Stimulated activated CD8-positive, alpha-beta memory T cell treated with anti-CD3 and anti-CD28 coated beads, Interleukin-7, amount 100 ng/mL, for 24 hours (primary cell): ENCODE data around the gene OGFOD1.

Experiments used
- DNase-seq: peaks from one replicate; pipeline ENCODE4 v3.0.0-alpha.2; 2020; ENCODE audit warnings: low read depth

The OGFOD1 gene

DNA sequence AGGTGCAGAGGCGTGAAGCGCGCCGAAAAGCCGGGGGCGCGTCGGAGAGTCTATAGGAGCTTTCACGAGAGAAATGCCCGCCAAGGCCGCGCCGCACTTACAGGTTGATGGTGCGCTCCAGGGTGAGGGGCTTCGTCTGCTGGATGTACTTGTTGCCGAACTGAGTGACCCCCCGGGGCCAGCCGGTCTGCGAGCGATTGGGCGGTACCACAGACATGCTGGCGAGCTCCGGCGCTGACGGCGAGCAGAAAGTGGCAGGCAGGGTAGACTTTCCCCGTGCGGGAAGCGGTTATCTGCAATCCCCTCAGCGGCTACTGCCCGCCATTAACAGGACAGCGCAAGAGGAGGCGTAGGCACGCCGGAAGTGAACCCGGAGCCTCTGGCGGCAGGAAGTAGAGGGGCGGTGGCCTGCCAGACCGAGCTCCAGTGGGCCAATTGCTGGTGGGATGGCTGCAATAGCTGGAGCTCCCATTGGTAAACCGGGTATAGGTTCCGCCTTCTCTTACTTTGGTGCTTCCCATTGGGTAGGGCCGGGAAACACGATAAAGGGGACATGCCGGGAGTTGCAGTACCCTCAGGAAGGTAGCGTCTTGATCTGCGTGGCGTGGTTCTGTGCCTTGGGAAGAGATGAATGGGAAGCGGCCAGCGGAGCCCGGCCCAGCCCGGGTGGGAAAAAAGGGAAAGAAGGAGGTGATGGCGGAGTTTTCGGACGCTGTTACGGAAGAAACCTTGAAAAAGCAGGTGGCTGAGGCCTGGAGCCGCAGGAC lies at the start of gene OGFOD1, which contains the start of gene NUDT21:
Gene OGFOD1, plus strand, starts transcription at position 569 of the 767 bp plus-strand sequence. Its CDS starts 59 bp downstream, at position 628.
Gene NUDT21, minus strand, starts transcription at position 347 of the 767 bp plus-strand sequence. Its CDS starts 130 bp downstream, at position 217.
- peak; percentile 70 for DNase-seq

DNA sequence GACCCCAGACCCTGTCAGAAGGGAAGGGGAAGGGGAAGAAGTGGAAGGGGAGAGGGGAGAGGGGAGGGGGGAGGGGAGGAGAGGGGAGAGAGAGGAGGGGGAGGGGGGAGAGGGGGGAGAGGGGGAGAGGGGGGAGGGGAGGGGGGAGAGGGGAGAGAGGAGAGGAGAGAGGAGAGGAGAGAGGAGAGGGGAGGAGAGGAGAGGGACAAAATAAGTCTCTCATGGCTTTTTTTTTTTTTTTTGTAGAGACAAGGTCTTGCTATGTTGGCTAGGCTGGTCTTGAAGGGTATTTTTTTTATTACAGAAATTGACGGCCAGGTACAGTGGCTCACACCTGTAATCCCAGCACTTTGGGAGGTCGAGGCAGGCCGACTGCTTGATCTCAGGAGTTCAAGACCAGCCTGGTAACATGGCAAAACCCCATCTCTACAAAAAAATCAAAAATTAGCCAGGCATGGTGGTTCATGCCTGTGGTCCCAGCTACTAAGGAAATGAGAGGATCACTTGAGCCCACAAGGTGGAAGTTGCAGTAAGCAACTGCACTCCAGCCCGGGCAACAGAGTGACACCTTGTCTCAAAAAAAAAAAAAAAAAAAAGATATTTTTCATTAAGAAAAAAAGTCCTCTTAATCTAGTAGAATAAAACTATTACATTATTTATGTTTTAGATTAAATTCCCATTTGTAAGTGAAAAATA lies 45.2 kb upstream of the OGFOD1 start:
- DNase-seq: no peak

DNA sequence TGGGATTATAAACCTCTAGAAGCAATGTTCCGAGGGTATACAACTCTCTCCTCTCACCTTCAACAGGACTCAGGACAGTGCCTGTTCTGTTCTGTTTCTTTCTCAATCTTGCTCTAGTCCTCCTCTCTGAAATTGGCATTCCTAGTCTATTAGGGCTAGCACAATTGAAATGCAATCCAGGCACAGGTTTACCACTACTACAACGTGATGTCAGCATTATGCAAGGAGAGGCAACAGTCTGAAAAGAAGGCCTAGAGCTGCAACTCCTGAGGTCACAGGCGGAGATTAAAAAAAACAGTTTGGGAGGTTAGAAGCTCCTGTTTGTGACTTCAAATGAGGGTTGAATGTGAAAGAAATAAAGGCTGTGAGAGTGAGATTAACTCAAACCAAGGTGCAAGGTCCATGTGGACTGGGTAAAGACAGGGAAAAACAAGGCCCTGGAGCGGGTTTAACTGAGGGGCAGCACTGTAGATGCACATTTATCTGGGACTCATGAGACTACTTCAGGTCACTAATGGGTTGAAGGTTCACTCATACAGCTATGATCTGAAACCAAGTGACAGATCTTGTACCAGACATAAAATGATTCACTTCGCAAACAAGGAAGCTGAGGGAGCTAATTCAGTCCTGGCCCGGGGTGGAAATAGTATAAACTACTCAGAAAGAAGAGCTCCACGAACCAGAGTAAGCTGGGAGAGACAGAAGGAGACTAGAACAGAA lies 42.8 kb upstream of the OGFOD1 start:
- DNase-seq: no peak

DNA sequence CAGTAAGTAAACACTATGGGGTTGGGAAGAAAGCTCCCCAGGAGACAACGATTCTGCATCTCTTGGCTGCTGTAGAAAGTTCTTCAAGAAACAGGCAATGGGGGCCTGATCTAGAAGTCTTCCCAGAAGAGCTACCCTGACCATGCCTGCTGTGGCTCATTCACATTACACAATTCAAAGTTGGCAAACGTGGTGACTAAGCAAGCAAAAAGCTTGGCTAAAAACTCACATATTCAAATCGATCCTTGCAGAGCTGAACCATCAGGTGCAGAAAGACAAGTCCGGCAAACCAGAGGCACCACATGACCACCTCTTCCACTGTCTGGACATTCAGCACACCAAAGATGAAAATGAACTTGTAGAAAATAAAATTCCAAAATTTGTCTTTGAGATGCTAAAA lies 42.2 kb upstream of the OGFOD1 start:
- DNase-seq: no peak

DNA sequence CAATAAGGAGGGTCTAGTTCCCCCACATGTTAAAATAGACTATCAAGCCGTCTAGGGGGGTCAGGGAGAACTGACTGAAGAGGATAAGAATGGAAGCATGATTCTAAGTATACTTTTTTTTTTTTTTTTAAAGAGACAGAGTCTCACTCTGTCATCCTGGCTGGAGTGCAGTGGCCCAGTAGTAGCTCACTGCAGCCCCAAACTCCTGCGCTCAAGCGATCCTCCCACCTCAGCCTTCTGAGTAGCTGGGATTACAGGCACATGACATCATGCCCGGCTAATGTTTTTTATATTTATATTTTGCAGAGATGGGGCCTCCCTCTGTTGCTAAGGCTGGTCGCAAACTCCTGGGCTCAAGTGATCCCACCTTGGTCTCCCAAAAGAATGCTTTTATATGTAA lies 40.2 kb upstream of the OGFOD1 start:
- DNase-seq: no peak

GRCh38 chr16:56411624-56412023 lies 39.7 kb upstream of the OGFOD1 start:
- DNase-seq: no peak

DNA sequence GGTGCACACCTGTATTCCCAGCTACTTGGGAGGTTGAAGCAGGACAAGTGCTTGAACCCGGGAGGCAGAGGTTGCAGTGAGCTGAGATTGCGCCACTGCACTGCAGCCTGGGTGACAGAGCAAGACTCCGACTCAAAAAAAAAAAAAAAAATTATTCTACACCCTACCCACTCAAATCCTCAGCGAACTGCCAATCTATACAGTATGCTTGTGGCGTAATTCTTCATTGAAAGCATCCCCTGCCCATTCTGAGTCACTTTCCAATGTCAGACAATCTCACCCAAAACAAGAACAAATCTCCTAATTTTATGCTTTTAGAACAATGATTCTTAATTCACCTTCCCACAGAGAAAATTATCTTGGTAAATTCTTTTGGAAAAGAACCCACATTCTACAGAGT lies 38.0 kb upstream of the OGFOD1 start:
- DNase-seq: no peak

DNA sequence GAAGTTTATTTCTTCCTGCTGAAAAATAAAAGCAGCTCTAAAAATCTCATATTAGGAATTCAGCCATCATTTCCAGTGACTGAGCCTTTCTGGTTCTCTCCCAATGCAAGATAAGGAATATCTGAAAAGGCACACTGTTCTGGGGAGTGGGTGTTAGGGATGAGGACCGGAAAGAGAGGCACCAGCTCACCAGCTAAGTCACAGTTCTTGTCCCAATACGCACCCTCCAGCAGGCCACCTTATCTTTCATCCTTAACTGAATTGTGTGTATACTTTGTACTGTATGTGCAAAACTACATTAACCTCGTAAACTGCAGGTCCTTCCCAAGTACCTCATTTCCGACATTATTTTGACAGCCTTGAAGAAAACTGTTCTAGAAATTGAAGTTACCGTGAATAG lies 37.0 kb upstream of the OGFOD1 start:
- DNase-seq: no peak

DNA sequence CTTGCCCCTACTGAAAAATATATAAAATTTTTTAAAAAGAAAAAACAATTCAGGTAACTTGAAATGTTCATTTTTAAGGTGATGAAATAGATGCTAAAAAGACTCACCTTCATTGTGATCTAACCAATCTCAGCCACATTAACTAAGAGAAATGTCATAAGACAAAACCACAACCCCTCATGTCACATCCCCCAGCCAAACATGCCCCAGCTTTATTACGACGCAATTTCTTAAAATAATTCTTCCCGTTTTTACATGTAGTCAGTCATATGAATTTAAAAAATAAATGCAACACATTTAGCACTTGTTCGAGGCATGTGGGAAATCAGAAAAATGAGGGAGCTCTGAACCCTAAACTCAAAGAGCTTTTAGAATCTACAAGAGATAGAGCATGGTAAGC lies 35.5 kb upstream of the OGFOD1 start:
- DNase-seq: no peak

DNA sequence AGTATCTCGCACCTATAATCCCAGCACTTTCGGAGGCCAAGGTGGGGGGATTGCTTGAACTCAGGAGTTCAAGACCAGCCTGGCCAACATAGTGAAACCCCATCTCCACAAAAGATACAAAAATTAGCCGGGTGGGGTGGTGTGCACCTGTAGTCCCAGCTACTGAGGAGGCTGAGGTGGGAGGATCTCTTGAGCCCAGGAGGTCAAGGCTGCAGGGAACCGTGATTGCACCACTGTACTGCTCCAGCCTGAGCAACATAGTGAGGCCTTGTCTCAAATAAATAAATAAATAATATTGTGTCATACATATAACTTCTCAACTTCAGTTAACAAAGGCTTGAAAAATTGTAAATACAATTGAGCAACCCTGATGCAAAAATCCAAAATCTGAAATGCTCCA lies 34.2 kb upstream of the OGFOD1 start:
- no peak for DNase-seq

DNA sequence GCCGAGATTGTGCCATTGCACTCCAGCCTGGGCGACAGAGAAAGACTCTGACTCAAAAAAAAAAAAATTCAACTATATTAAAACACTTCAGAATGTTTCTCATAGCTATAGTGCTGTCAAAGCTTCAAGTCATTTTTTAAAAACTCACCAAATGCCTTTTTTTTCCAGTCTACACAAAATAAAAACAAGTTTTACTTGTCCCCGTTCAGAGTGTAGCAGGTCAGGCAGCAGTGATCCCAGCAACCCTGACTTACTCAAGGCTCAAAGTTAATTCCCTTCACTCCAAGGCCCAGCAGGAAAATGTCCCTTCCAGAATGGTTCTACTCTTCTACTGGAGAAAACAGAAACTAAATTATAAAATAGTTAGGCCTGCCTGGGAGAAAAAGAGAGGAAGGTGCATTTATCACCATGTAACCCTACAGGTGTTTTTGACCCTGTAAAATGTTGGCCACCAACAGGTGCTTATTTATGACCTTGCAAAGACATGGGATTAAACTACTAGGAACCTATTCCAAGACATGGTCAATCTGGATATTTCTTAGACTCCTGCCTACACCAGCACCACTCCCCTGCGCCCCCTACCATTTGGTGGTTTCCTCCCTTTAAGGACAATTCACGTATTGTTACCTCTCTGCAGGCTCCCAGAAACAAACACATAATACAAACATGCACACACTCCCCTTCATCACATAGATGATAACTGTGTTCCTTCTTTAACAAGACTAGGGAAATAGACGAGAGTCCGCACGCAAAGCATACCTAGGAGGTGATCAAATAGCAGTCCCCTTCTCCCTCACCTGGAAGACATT lies 31.4 kb upstream of the OGFOD1 start:
- no peak for DNase-seq

- no peak for DNase-seq
Observed at GRCh38 chr16:56420613-56421012, 30.7 kb upstream of the OGFOD1 start.

DNA sequence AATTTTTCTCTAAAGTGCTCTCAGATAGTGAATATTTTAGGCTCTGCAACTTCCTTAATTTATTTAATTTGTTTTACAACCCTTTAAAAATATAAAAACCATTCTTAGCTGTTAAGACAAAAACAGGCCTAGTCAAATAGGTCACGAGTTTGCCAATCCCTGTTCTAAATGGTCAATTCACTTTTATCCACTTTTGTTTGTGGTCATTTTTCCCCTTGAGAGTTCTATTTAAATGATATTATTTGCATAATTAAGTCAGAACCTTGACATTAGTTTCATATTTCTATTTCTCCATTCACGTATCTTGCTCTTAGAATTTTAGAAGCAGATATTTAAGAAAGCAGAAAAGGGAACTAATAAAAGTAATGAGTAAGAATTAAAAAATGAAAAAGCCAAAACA lies 30.0 kb upstream of the OGFOD1 start:
- no peak for DNase-seq

DNA sequence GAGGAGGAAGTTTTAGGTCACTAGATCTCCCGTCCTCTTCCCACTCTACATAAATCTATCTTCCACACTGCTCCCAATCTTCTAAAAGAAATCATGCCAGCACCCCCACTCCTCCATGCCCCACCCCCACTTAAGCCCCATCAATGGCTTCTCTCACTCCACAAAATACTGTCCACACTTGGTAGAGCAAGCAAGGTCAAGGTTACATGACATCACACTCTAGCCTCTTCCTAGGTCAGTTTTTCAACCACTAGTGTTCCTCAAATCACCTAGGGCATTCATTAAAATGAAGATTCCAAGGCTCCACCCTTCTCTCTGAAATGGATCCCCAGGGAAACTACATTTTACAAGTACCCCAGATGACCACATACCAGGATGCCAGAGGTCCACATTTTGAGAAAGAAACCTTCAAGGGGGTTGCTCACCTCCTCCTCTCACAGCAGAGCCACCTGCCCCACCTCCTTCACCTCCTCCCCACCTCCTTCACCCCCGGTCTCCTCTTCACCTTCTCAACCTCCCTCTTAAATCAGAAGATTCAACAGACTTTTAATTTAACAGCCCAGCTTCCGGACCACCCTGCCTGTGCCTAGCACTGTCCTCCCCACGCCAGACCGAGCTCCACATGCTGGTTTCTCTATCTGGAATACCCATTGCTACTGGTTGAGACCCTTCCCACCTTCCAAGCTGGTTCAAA lies 29.2 kb upstream of the OGFOD1 start:
- no peak for DNase-seq

DNA sequence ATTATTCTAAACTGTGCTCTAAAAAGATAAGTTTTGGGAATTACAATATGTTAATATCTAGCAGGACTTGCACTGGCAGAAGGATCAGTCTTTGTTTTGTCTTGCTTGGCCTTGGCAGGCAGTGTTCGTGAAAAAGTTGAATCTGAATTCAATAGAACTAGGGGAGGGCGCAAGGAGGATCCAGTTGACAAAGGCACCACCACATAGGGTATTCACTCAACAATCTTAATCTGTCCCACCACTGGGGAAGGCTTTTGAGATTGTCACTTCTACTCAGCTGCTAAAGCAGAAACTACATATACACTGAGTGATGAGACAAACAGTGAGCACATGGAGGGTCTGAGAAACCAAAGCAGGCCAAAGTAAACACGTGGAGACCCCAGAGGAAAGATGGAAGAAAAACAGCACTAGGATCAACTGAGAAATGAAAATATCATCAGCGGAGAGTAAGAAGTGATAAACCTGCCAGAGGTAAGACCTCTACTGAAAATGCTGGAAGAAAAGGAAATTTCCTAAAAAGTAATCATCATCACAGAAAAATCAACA lies 28.4 kb upstream of the OGFOD1 start:
- no peak for DNase-seq

GRCh38 chr16:56423584-56424403 lies 27.6 kb upstream of the OGFOD1 start:
- no peak for DNase-seq

- no peak for DNase-seq
Observed at GRCh38 chr16:56424404-56424764, 27.0 kb upstream of the OGFOD1 start.

- no peak for DNase-seq
Observed at GRCh38 chr16:56424791-56425438, 26.4 kb upstream of the OGFOD1 start.

DNA sequence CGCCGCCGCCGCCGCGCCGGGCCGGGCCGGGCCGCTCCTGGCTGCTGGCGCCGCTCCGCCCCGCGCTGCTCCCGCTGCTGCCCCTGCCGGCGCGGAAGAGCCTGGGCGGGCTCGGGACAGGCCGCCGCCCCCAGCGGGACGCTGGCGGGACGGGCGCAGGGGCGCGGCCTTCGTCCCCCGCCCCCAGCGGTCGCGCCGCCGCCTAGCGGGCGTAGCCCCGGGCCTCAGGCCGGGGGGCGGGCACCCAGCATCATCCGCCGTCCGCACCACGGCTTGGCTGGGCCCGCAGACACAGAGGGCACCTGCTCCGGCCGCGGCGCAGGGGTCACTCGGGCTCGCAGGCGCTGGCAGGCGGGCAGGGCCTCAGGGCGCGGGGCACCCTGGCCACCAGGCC lies 25.9 kb upstream of the OGFOD1 start, which contains the start of gene AMFR:
Gene AMFR, minus strand, starts transcription at position 107 of the 394 bp plus-strand sequence. CDS start 218 bp downstream, outside the sequence.
- DNase-seq: no peak

- no peak for DNase-seq
Observed at GRCh38 chr16:56426585-56426984, 24.8 kb upstream of the OGFOD1 start.
